Mucosa of rectum (tissue), 2 donors: ENCODE measurements around the gene MTMR8.
"Not testable (repeated sequence)": the region's sequence is repeated elsewhere in the genome, so short reads cannot be mapped to it uniquely, and the experiment has no call there.

Experiments used
- H3K27ac ChIP-seq, 2 donors: one replicate each; pipeline ENCODE4 v1.7.0; 2013; ENCODE audit warnings: inconsistent platforms in 2 of 2, low read depth in 2 of 2, low read length in 2 of 2
- H3K27me3 ChIP-seq, 2 donors: one replicate each; pipeline ENCODE4 v1.7.0; 2013; ENCODE audit warnings: low read length in 2 of 2; ENCODE audit not compliant: control insufficient read depth in 2 of 2, insufficient read depth in 2 of 2
- H3K36me3 ChIP-seq, 2 donors: one replicate each; pipeline ENCODE4 v1.7.0; 2013; ENCODE audit warnings: low read length in 2 of 2; ENCODE audit not compliant: control insufficient read depth in 2 of 2, insufficient read depth in 2 of 2
- H3K4me1 ChIP-seq, 2 donors: one replicate each; pipeline ENCODE4 v1.7.0; 2013; ENCODE audit warnings: low read length in 2 of 2, mild to moderate bottlenecking in 1 of 2; ENCODE audit not compliant: control insufficient read depth in 2 of 2, insufficient read depth in 2 of 2
- H3K4me3 ChIP-seq, 2 donors: one replicate each; pipeline ENCODE4 v1.7.0; 2013; ENCODE audit warnings: low read length in 2 of 2
- H3K9ac ChIP-seq, 2 donors: one replicate each; pipeline ENCODE4 v1.7.0; 2013; ENCODE audit warnings: low read length in 2 of 2, low read depth in 1 of 2, mild to moderate bottlenecking in 1 of 2
- H3K9me3 ChIP-seq, 2 donors: one replicate each; pipeline ENCODE4 v1.7.0; 2013; ENCODE audit warnings: low read length in 2 of 2; ENCODE audit not compliant: control insufficient read depth in 2 of 2
- donor health status: healthy.
- donor health status: Normal muscosa, but diverticular disease.

MTMR8 gene

DNA sequence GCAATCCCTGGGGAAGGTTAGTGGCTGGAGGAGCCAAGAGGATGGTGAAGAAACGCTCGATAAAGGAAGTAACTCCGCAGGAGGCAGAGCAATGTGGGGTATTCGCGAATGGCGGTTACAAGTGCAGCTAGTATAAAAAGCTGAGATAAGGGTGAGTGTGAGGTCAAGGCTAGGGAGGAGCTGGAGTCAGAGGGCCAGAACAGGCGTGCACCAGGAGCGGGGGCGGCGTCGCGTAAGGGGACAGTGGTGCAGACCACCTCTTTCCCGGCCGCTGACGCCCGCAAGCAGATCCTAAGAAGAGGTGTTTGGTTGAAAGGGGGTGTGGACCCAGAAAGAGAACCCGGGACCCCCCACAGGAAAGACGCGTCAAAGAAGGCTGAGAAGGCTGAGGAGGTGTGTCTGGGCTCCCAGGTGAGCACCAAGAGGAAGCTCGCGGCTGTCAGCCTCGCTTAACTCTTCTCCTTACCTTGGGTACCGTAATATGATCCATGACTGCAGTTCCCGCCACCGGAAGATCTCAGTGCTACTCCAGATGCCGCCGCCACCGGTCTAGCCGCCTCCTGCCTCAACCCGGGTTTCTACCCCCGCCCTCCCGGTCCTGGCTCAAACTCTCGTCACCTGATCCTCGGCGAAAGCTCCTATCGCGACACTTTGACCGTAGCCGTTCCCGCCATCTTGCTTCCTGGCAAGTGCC is at the start of gene MTMR8:
MTMR8 (minus strand) TSS at position 579 of the 694 bp plus-strand sequence; CDS start at position 490, 89 bp downstream.
- no peaks in the 10 kb centered on the region for H3K27me3 ChIP-seq
- H3K27ac ChIP-seq, result peak within 1 kb of the TSS; percentile 32 to 63
- H3K9ac ChIP-seq, result peak within 1 kb of the TSS; percentile 76 to 78
- H3K9me3 ChIP-seq, result no peaks in the 10 kb centered on the region
- H3K4me1 ChIP-seq, result no peaks in the 10 kb centered on the region
- no peaks in the 10 kb centered on the region for H3K36me3 ChIP-seq
- peak within 1 kb of the TSS; percentile 89 to 95 for H3K4me3 ChIP-seq

DNA sequence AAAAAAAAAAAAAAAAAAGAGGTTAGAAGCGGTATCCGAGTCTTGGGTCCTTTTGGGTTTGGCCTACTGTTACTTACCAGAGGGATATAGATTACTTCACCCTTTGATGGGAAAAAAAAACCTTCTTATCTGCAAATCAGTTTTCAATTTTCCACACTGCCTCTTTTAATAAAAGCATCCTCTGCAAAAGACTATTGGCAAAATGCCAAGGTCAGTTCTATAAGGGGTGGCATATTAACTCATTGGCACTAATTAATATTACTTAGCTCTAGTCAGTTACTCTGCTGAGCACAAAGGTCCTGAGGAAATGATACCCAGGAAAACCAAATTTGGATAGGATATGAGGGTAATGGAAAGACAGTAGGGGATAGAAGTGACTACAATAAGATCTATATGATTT is 44.3 kb upstream of the MTMR8 start:
- Histone ChIP-seq H3K27ac (no peak overlapping the region), H3K4me1 (no peaks in the 10 kb centered on the region), H3K4me3 (no peak overlapping the region), H3K9ac (no peak overlapping the region), H3K36me3 (no peaks in the 10 kb centered on the region), H3K27me3 (no peaks in the 10 kb centered on the region), H3K9me3 (no peaks in the 10 kb centered on the region)

DNA sequence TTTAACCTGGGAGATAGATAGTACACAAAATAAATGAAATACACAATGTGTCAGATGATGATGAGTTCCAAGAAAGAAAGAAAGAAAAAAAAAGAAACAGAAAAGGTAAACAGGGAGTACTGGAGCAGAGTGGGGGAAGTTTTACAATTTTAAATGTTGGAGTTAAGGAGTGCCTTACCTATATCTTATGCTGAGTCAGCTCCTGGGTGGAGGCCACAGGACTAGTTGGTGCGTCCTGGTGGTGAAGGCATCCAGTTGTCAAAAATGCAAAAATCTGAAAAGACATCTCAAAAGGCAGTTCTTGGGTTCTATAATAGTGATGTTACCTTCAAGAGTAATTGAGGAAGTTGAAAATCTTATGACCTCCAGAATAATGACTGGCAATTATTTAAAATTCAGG is 42.4 kb upstream of the MTMR8 start:
- Histone ChIP-seq H3K36me3 (no peaks in the 10 kb centered on the region), H3K4me3 (no peak overlapping the region), H3K9me3 (no peaks in the 10 kb centered on the region), H3K4me1 (no peaks in the 10 kb centered on the region), H3K9ac (no peak overlapping the region), H3K27ac (no peak overlapping the region), H3K27me3 (no peaks in the 10 kb centered on the region)

DNA sequence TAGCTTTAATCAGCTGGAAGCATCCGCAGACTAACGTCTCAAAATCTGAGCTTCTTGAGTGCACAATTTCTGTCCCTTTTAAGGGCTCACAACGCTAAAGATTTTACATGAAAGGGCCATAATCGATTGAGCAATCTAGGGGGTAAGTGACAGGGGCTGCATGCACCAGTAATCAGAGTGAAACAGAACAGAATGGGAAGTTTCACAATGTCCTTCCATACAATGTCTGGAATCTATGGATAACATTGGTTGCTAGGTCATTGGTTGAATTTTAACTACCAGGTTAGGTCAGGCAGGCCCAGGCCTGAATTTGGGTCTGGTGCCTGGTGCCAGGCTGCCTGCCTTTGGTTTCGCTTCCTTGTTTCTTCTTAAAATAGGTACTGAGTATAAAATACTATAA is 42.0 kb upstream of the MTMR8 start:
- Histone ChIP-seq H3K4me3 (no peak overlapping the region), H3K27me3 (no peaks in the 10 kb centered on the region), H3K27ac (no peak overlapping the region), H3K36me3 (no peaks in the 10 kb centered on the region), H3K4me1 (no peaks in the 10 kb centered on the region), H3K9ac (no peak overlapping the region), H3K9me3 (no peaks in the 10 kb centered on the region)

DNA sequence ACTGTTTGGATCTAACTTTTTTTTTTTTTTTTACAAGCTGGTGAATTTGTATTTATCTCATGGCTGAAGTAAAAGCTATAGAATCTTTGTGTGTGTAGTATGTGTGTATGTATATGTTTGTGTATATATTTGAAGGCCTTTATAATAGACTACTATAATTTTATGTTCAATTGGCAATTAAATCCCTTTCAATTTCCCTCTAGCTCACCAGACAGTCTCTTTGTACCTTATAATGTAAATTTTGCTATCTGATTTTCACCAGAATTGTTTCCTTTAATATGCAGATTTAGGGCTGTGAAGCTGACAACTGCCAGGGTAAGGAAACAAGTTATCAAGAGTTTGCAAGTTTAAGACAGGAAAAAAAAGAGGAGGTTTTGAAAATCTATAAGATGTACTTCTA is 33.1 kb upstream of the MTMR8 start:
- Histone ChIP-seq H3K27ac (no peak overlapping the region), H3K9ac (no peak overlapping the region), H3K4me3 (no peak overlapping the region), H3K4me1 (no peaks in the 10 kb centered on the region), H3K36me3 (no peaks in the 10 kb centered on the region), H3K9me3 (no peaks in the 10 kb centered on the region), H3K27me3 (no peaks in the 10 kb centered on the region)

DNA sequence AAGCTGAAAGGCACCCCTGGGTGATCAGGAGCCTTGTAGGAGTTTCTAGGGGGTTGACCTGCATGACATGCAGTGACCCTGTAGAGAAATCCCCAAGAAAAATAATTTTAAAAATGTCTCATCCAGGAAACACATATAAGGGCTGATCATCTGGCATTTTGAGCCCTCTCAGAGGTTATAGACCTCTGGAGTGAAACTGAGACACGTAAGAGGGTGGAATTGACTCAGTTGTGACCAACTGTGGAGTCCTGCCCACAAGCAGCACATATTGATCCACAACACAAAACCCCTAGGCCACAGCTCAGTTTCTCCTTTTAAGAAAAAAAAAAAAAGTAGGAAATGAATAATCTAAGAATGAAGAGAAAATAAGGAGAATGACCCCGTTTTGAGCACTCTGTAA is 32.5 kb upstream of the MTMR8 start:
- H3K9ac ChIP-seq, result no peak overlapping the region
- H3K4me1 ChIP-seq, result no peaks in the 10 kb centered on the region
- no peaks in the 10 kb centered on the region for H3K36me3 ChIP-seq
- no peak overlapping the region for H3K4me3 ChIP-seq
- no peaks in the 10 kb centered on the region for H3K27me3 ChIP-seq
- no peak overlapping the region for H3K27ac ChIP-seq
- no peaks in the 10 kb centered on the region for H3K9me3 ChIP-seq

DNA sequence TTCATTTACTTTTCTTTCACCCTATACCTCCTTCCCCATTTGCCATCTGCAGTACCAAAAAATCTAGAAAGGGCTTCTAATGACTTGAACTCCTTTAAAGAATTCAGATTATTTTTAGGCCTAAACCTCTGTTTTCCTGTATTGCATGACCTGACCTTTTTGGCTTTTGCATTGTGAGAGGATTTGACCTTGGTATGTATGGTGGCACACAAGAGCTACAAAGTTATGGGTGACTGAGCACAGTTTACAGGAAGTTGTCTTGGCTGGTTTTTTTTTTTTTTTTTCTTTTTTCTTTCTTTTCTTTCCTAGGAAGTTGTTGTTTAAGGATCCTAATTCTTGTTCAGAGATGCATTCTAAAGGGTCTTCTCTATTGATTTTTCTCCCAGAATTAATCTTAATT is 32.0 kb upstream of the MTMR8 start:
- H3K36me3 ChIP-seq, result no peaks in the 10 kb centered on the region
- H3K27ac ChIP-seq, result no peak overlapping the region
- H3K9me3 ChIP-seq, result no peaks in the 10 kb centered on the region
- no peak overlapping the region for H3K4me3 ChIP-seq
- H3K4me1 ChIP-seq, result no peaks in the 10 kb centered on the region
- no peak overlapping the region for H3K9ac ChIP-seq
- no peaks in the 10 kb centered on the region for H3K27me3 ChIP-seq

DNA sequence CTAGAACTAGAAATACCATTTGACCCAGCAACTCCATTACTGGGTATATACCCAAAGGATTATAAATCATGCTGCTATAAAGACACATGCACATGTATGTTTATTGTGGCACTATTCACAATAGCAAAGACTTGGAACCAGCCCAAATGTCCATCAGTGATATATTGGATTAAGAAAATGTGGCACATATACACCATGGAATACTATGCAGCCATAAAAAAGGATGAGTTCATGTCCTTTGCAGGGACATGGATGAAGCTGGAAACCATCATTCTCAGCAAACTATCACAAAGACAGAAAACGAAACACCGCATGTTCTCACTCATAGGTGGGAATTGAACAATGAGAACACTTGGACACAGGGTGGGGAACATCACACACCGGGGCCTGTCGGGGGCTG is 14.5 kb upstream of the MTMR8 start:
- H3K36me3 ChIP-seq, H3K4me1 ChIP-seq, H3K9ac ChIP-seq, H3K27me3 ChIP-seq, H3K27ac ChIP-seq, H3K9me3 ChIP-seq, H3K4me3 ChIP-seq: not testable (repeated sequence)

DNA sequence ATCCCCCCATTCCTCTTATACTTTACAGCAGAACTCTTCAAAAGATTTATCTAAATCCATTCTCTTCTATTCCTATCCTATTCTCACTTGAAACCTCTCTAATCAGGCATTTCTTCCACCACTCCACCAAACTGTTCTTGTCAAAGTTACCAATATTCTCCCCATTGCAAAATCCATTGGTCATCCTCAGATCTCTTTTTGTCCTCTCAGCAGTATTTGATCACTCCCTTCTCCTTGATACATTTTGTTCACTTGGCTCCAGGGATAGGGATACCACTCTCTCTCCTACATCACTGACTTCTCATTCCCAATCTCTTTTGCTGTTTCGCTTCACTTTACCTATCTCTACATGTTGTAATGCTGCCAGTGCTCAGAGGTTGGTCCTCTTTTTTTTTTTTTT is 2.8 kb upstream of the MTMR8 start:
- Histone ChIP-seq H3K9ac (no peak overlapping the region), H3K36me3 (no peaks in the 10 kb centered on the region), H3K27me3 (no peaks in the 10 kb centered on the region), H3K4me3 (no peak overlapping the region), H3K9me3 (no peaks in the 10 kb centered on the region), H3K4me1 (no peaks in the 10 kb centered on the region), H3K27ac (no peak overlapping the region)

DNA sequence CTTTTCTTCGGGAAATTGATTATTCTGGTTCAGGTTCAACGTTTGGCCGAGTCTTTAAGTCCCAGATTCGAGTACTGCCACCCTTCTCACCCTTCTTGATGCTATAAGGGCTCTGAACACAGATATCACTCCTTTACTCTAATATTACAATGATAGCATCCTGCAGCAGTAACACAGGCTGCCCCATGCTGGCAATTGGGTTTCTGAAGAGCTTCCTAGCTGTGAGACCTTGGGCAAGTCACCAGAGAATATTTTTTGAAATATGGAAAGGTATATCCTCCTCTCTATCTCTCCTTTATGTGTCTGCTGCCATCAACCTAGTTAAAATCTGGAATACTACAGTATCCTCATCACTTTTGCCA is 297 bp upstream of the MTMR8 start:
- Histone ChIP-seq H3K36me3 (no peaks in the 10 kb centered on the region), H3K9ac (no peak overlapping the region), H3K27ac (no peak overlapping the region), H3K27me3 (no peaks in the 10 kb centered on the region), H3K4me3 (peak overlapping the region; percentile 89 to 95), H3K4me1 (no peaks in the 10 kb centered on the region), H3K9me3 (no peaks in the 10 kb centered on the region)
